ENCODE measurements around the gene MB21D2.

DNA sequence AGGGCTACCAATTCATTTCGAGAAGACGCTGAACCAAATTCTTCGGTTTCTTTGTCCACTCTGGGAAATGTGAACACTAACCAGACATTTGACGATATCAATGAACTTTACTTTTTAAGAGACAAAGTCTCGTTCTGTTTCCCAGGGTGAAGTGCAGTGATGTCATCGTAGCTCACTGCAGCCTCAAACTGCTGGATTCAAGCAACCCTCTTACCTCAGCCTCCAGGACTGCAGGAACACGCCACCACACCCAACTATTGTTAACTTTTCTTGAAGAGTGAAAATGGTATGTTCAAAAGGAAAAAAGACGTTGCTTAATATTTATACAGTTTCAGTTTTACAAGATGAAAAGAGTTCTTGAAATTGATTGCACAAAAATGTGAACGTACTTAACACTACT lies 30.6 kb downstream of the MB21D2 start:
- TF ChIP-seq, protein P1, sequence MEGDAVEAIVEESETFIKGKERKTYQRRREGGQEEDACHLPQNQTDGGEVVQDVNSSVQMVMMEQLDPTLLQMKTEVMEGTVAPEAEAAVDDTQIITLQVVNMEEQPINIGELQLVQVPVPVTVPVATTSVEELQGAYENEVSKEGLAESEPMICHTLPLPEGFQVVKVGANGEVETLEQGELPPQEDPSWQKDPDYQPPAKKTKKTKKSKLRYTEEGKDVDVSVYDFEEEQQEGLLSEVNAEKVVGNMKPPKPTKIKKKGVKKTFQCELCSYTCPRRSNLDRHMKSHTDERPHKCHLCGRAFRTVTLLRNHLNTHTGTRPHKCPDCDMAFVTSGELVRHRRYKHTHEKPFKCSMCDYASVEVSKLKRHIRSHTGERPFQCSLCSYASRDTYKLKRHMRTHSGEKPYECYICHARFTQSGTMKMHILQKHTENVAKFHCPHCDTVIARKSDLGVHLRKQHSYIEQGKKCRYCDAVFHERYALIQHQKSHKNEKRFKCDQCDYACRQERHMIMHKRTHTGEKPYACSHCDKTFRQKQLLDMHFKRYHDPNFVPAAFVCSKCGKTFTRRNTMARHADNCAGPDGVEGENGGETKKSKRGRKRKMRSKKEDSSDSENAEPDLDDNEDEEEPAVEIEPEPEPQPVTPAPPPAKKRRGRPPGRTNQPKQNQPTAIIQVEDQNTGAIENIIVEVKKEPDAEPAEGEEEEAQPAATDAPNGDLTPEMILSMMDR (IDR thresholded peaks at IDR 0.05) = no peak
- no peak for TF ChIP-seq POLR2AphosphoS5 (IDR thresholded peaks at IDR 0.05)
- TF ChIP-seq POLR2A (IDR thresholded peaks at IDR 0.05) = no peak
- peak in 1 of 4 donors; percentile 35 for TF ChIP-seq EP300 (IDR thresholded peaks at IDR 0.05)

Data from upper lobe of left lung (tissue), 4 donors.